GM03348 (cell line): ENCODE data around the gene SLC45A1.
A peak's percentile ranks its signal among the peaks of the same experiment; 100 is the strongest.

Experiments used
- DNase-seq: peaks from one replicate; pipeline ENCODE4 v3.0.0; 2012; ENCODE audit warnings: low spot score

The SLC45A1 gene

DNA sequence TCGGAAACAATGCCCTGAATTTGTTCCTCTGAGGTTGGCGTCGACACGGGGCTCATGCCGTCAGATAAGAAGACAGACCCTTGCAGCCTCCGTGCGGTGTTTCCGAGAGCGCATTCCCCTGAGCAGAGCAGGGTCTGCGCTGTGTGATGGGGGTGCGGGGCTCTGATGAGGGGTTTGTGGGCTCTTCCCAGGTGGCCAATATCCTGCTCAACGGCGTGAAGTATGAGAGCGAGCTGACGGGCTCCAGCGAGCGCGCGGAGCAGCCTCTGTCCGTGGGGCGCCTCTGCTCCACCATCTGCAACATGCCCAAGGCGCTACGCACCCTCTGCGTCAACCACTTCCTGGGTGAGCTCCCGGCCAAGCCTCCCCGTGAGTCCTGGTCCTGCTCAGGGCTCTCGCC is 17.3 kb downstream of the SLC45A1 start:
- no peak for DNase-seq

DNA sequence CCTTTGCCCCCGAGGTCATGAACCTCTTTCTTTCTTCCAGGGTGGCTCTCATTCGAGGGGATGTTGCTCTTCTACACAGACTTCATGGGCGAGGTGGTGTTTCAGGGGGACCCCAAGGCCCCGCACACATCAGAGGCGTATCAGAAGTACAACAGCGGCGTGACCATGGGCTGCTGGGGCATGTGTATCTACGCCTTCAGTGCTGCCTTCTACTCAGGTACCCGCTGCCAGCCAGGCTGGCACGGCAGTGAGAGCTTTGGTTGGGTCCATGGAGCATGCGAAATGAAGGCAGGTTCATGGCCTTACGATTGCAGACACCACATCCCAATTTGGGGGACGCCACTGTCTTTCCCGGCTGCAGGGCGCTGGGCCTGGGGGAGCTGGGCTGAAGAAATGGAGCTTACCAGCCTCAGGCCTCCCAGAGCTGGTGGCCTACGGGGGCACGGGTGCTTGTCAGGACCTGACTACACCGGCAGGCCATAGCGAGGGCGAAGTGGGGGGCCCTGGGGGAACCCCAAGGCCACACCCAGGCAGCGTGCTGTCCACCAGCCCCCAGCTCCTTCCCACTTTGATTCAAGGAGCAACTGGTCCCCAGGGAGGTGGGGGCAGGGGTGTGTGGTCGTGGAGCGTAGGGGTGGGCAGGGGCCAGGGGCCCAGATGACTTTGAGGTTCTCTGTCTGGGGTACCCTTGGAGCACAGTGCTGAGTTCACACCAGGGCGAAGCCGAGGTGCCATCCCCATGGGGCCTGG is 20.0 kb downstream of the SLC45A1 start:
- no peak for DNase-seq

DNA sequence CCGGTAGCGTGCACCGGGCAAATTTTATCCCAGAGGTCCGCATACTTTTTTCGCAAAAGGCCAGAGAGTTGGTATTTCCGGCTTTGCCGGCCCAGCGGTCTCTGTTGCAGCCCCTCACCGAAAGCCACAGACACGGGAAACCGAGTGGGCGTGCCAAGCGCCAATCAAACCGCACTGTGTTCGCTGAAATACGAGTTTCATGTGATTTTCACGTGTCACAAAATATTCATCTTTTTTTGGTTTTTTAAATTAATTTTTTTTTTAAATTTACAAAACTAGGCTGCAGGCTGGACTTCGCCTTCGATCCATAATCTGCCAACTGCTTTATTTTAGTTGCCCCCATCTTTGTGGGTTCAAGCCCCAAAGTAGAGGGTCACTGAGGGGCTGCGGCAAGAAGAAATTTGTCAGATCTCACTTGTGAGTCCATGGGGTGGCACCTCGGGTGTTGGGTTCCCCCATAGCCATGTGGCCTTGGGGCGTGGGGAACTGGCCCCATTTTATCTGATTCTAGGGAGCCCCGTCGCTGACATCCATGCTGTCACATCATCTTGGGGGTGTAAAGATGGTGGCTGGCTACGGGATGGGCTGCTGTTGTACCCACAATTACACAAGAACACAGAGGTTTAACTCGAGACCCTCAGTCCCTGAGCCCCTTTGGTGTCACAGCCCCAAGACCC is 20.8 kb downstream of the SLC45A1 start:
- no peak for DNase-seq

DNA sequence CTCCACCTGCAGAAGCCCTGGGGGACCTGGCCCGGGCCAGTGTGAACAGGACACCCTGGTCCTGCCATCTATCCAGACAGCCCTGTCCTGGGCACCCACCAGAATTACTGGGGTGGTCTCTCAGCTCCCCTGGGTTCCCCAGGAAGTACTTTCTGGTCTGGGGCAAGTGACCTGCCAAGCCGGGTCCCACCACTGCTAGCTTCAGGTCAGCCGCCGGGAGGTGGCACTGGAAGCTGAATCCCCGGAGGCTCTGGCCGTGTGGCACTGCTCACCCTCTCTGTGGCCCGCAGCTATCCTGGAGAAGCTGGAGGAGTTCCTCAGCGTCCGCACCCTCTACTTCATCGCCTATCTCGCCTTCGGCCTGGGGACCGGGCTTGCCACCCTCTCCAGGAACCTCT is 21.3 kb downstream of the SLC45A1 start:
- DNase-seq, result no peak

DNA sequence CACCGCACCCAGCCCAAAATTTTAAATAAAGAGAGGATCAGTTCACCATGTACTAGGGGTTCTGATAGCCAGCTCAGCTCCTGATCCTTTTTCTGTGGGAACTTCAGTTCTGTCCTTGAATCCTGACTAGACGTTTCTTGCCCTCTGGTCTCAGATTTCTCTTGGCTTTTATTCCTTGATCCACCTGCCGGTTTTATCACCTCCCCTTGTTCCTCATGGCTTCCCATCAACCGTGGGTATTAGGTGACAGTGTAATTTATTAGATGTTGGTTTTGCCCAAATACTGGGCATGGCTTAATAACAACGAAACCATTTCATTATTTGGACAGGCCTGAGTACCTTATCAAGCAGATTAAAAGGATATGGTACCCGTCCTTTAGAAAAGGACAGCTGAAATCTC is 22.5 kb downstream of the SLC45A1 start:
- no peak for DNase-seq

DNA sequence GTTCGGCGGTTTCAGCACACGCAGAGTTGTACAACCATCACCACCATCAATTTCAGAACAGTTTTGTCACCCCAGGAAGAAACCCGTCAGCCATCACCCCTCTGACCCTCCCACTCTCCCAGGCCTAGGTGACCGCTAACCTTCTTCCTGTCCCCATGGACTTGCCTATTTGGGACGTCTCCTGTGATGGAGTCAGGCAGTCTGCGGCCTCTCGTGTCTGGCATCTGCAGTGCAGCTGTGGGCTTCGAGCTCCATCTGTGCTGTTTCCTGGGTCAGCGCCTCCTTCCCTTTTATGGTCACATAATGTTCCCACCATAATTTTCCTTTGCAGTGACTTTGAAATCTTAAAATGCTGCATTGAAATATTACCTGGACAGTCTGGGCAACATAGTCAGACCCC is 24.4 kb downstream of the SLC45A1 start:
- DNase-seq, result no peak

DNA sequence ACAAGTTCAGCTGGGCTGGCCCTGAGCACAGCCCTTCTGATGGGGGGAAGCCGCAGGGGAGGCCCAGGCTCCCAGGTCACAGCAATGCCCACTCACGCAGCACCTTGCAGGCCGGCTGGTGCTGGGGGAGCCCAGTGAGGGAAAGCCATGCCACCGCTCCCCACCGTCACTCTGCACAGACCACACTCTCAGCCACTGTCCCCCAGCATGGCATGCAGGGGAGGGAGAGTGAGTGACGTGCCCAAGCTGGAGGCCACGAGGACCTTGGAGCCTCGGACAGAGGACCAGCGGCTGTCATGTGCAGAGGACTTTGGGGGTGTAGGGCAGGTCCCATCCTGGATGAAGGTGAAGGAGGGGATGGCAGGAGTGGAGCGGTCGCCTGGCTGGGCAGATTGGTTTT is 25.1 kb downstream of the SLC45A1 start:
- no peak for DNase-seq

DNA sequence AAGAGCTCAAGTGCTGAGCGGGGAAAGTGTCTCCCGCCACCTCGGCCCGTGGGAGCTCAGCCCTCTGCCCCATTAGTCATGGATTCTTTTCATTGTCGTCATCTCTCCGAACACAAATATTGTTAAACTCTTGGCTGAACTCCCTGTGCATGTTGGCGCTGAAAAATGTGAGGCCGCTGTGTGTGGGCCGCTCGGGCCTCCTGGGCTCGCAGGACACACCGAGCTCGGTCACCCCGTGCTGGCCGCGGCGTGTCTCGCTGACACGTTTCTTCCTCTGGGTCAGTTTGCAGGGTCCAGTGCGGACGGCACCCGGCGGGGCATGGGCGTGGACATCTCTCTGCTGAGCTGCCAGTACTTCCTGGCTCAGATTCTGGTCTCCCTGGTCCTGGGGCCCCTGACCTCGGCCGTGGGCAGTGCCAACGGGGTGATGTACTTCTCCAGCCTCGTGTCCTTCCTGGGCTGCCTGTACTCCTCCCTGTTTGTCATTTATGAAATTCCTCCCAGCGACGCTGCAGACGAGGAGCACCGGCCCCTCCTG is 25.6 kb downstream of the SLC45A1 start:
- DNase-seq, result peak; percentile 94

DNA sequence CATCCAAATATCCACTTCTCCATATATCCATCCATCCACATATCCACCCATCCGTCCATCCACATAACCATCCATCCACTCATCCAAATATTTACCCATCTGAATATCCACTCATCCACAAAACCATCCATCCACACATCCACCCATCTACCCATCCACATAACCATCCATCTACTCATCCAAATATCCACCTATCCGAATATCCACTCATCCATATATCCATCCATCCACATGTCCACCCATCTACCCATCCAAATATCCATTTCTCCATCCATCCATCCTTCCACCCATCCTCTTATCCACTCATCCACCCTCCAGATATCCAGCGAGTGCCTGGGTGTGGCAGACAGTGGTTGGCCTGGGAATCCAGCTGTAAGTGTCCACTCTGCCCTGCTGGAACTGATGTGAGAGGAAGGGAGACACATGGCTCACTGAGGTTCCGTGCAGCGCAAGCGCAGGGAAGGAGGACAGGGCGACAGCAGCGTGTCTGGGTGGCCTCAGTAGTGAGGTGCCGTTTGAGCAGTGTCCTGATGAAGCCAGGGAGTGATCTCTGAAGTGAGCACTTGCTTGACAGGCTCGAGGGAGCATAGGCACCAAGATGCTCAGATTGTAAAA is 27.1 kb downstream of the SLC45A1 start:
- no peak for DNase-seq

DNA sequence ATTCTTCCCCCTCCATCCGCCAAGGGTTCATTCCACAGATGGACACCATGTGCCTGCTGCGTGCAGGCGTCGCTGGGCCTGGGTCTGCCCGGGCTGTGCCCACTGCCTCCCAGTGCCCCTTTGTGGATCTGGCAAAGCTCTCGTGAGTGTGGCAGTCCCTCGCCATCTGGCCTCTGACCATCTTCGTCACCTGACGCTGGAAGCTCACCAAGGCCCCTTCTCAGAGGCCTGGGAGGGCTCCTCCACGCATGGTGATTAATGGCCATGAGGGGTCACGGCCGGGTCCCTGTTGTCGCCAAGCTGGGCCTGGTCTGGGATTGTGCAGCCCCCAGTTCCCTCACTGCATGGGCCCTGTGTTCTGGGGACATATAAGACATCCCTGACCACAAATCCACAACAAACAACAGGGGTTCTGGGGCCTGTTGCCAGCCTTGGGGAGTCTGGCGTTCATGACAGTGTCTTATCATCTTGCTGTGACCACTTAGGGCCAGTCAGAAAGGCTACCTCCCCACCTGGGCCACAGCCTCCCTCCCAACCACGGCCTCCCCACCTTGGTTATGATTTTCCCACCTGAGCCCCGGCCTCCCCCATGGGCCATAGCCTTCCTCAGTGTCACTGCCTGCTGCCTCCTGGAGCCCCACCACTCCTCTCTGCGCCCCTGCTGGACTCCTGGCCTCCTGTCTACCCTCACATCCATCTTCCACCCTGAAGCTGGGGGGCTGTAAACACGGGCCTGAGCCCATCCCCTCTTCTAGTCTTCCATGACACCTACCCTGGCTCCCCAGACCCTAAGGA is 27.9 kb downstream of the SLC45A1 start:
- DNase-seq, result no peak

DNA sequence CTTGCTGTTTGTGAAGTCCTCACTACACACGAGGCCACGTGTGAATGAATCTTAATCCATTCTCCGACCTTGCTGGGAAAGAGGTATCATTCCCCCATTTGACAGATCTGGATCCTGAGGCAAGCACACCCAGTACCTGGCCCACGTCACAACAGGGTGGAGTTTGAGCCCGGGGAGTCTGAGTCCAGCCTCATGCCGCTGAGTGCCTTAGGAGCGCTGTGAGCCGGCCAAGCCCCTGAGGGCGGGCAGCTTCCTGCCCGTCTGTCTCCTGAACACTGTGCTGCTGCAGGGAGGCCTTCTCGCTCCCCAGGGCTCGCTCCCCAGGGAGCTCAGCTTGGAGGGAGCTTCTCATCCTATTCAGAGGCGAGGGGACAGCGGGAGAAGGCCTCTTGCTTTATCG is 29.7 kb downstream of the SLC45A1 start:
- DNase-seq, result no peak

DNA sequence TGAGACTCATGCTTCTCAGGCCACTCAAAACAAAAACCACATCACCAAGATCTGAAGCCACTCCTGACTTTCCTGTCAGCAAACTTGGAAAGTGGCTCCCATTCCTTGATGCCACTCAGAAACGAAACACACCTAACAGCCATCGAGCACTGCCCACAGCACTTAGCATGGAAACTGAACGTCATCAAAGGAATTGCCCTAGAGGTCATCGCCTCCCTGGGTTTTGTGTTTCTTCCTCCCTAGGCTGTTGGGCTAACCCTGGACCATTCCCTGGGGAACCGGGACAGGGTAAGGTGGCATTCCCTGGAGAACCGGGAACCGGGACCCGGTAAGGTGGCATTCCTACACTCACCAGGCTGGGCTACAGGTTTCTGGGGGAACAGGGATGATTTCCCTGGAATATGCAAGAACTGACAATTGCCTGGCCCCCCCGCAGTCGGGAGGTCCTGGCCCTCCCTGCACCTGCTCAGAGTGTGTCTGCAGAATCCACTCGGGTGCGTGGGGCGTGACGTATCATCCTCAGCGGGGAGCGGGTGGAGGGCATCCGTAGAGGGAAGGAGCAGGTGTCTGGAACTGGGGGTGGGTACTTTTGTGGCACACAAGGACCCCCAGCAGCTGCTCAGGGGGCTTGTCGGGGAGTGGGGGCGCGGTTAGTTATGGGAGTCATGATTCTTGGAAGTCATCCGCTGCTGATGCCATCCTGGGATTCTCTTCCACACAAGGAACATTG is 30.3 kb downstream of the SLC45A1 start:
- DNase-seq, result no peak

DNA sequence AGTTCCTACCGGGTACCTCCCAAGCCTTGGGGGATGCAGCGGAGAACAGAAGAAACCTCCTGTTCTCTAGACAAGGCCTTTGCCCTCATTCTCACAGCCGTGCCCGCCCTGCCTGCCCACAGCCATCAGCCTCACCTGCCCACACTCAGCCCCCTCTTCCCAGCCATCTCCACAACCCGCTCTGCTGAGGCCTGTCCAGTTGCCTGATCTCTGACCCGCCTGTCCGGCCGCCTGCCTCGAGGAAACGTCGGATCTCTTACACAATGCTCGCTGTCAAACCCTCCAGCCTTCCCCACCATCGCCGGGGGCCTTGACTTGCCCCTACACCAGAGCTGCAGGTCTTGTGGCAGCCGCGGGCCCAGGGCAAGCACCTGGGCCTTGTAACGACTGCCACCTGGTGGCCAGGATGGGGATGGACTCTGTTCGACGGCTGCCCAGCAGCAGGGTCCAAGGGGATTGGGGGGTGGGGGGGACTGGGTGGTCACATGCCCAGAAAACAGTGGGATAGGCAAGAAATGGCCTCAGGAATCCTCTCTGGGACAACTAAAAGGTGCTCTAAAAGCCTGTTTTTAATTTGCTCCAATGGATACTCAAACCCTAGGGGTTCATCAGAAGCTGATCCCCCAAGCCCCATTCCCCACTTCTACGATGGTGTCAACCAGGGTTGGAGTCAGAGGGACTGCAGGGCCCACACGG is 31.0 kb downstream of the SLC45A1 start:
- DNase-seq, result peak; percentile 88

DNA sequence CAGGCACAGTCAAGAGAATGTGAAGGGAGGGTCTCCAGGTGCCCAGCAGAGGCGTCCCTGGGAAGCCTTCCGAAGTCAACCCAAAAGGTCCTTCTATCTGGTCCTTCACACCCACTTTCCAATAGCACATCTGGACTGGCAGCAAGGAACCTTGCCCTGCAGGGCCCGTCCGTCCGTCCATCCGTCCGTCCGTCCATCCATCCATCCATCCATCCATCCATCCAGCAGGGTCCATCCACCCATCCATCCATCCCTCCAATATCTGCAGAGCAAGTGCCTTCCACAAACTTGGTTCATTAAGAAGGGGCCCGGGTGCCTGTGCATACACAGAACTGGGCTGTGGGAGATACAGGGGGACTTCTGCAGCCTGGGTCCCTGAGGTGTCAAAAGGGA is 31.6 kb downstream of the SLC45A1 start:
- no peak for DNase-seq

DNA sequence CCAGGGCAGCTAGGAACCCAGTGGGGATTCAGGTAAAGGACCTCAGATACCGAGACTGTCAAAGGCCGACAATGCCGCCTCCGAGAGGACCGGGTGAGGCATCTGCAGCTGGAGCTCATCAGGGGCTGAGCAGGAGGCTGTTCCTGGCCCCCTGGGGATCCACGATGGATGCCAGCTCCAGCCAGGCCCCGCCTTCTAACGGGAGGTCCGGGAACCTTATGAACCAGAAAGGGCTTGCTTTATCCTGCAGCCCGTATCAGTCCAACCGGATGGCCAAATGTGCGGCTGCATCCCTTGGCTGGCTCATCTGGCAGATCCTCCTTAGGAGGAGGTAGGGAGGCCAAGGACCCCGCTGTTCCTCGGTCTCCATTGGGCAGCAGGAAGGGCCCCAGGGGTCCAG is 32.0 kb downstream of the SLC45A1 start:
- DNase-seq, result peak; percentile 57

DNA sequence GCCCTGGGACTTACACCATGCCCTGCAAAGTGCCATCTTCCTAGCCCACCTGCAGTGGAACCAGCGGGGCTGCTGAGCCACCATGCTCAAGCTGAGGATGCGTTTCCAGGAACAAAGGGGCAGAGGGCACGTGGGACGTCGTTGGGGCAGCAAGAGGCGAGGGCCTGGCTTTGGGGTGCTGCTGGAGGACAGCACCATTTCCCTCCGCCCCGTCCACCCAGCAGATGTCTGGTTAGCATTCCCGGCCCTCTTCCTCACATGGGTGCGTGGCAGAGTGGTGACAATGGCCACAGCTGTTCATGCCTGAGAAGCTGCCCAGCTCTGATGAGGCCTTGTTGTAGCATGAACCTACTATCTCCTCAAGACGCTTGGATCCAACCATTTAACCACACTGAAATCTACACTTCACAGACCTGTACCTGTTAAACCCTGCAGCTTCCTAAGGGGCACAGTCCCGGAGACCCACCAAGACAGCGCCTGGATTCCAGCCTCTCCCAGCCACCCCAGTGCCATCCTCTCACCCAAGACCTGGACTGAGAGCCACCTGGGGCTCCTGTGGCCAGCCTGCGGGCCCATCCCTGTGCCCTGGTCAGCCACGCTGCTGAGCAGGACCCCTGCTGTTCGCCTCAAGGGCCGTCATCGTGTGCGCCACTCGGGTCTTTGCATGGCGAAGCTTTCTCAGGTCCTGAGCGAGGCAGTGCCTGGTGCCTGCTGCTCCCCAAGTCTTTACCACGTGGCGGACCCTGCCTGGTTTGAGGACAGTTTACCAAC is 33.2 kb downstream of the SLC45A1 start:
- no peak for DNase-seq

DNA sequence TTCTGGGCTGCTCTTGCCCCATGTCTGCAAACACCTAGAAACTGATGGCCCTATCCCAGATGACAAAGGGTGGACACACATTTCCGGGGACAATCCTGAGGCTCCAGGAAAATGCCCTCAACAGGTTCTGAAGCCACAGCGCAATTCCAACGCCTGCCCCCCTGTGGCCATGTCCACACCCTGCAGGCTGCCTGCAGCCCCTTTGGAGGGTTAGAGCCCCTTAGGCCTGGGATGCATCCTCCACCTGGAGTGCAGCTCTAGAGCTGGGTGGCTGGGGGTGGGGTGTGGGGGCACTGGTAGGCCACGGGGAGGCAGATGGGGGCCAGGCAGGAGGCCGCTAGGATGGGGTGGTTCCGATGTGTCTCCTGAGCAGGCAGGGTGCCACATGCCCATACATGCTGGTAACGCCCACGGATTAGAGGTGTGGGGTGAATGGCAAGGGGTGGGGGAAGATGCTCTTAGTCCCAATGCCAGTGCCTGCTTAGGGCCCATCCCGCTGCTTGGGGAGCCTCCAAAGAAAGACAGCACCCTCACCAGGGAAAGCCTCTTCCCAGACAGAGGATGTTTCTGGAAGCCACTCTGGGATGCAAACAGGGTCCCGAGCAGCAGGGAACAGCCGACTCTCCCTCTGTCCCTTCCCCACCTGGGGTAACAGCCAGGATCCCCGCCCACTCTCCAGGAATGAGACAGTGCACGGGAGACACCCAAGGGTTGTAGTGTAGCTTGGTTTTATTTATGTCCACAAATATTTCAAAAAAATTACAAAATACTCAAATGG is 34.0 kb downstream of the SLC45A1 start:
- peak; percentile 56 for DNase-seq

DNA sequence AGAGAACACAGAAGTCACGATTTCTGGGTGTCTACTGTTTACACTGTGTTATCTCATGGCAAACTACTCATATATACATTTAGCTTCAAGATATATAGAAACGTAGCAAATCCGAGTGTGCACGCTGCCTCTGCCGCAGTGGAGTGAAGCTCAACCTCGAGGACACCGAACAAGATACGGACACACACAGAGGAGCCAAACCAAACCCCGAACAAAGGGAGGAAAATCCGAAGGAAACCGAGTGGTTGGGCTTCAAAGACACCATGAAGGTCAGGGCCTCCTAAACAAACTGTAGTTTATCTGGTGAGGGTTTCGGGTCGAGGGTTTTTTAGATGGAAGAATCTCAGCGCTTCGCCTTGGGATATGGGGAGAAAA is 34.5 kb downstream of the SLC45A1 start:
- no peak for DNase-seq
